GM21576 (cell line): Measurements from ENCODE around the gene SEMA5A.

Source experiments
- ATAC-seq: cut with Tn5 transposase; IDR thresholded peaks from one replicate; pipeline ENCODE4 v1.9.1; 2021; ENCODE audit warnings: mild to moderate bottlenecking, moderate library complexity; ENCODE audit not compliant: unreplicated experiment

SEMA5A gene

GRCh38 chr5:9042241-9042640, 503.6 kb downstream of the SEMA5A start:
- no peak for ATAC-seq

DNA sequence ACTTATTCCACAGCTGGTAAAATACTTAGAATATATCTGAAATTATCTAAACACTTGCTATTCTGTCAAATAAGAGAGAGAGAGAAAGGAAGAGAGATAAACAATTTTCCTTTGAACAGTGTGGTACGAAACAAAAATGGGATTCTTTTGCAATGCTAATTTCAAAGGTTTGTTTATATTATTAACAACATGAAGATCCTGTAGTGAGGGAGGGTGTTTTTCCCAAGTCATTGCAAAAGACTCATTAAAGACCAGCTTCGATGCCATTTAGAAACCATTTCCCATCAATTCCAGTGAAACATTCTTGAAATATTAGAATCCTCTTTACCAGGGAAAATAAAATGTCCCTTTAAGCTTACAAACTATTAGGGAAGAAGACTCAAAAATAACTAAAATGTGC, 505.4 kb downstream of the SEMA5A start:
- no peak for ATAC-seq

GRCh38 chr5:9037048-9037447, 508.8 kb downstream of the SEMA5A start:
- no peak for ATAC-seq

GRCh38 chr5:9035346-9035745, 510.5 kb downstream of the SEMA5A start:
- no peak for ATAC-seq

- no peak for ATAC-seq
These were observed 511.2 kb downstream of the SEMA5A start for GRCh38 chr5:9034649-9035048.

GRCh38 chr5:9033524-9033923, 512.4 kb downstream of the SEMA5A start:
- ATAC-seq = no peak

GRCh38 chr5:9025942-9026341, 519.9 kb downstream of the SEMA5A start:
- ATAC-seq = no peak

DNA sequence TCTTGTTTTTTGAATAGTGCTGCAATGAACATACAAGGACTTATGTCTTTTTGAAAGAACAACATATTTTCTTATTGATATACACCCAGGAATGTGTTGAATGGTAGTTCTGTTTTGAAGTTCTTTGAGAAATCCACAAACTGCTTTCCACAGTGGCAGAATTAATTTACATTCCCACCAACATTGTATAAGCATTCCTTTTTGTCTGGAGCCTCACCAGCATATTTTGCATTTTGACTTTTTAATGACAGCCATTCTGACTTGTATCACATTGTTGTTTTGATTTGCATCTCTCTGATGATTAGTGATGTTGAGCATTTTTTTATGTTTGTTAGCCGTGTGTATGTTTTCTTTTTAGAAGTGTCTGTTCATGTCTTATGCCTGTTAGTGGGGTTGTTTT, 524.9 kb downstream of the SEMA5A start:
- ATAC-seq = no peak

DNA sequence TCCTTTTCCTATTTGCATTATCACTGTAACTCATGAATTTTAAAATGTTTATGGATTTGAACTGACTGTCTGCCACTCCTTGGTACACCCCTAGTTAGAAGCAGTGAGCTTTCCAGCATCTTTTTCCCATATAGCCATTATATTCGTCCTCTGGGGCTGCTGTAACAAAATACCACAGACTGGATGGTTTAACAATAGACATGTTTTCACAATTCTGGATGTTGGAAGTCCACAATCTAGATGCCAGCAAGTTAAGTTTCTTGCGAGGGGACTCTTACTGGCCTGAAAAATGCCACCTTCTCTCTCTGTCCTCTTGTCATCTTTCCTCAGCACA, 530.0 kb downstream of the SEMA5A start:
- ATAC-seq = no peak

DNA sequence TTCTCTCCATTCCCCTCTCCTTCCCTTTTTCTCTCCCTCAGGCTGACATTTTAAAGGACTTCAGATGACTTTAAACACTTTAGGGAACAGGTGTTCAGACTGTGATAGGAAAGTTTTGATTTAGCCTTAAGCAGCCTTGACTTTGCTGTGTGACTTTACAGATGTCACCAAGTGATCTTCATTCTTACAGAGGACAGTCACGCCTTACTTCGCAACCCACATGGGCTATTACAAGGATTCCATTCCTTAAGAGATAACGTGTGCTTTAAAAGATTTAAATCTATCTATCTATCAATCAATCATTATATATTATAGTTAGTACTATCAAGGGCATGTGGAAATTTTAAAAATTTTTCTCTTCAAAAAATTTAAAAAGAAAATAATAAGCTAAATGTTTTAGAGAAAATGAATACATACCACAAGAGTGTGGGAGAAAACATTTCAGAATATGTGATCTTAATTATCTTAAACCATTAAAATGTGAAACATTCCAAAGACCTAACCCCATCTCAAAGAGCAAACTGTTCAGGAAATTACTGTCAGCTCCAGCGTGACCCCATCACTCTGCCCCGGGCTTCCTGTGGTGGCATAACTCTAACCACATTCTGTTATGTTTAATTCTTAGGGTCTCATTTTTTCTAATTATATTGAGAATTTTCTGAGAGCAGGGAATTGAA, 530.5 kb downstream of the SEMA5A start:
- no peak for ATAC-seq

GRCh38 chr5:9013147-9013546, 532.7 kb downstream of the SEMA5A start:
- ATAC-seq = no peak

DNA sequence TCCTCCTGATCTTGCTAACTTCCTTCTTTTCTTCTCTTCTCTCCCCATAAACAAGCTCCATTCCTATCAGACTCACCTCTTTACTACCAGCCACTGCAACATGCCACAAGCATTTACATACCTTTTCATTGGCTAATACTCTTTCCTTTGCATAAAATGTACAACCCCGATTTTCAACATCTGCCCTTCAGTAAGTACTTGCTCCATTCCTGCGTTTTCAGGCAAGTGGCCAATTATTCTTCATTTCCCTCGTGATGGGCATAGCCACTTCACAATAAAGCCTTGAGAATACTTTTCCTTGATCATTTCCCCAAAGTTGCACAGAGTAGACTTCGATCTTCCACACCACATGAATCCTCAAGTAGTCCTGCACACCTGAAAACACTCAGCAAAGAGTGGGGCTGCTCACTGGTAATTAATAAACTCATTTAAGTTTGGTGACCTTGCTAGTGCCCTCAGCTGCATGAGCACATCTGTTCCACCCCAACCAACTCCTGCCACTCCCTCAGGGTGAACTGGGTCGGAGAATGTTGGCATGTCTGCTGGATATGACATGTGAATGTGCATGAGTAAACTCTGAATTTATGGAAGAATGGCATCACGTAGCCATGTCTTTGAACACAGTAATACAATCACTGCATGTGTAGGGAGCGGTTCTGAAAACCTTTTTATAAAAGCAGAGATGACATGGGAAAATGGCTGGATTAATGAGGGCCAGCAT, 535.8 kb downstream of the SEMA5A start:
- ATAC-seq = no peak

GRCh38 chr5:8997542-8998070, 548.3 kb downstream of the SEMA5A start:
- ATAC-seq = no peak

- ATAC-seq = no peak
These were observed 552.8 kb downstream of the SEMA5A start for GRCh38 chr5:8993031-8993430.
